NCI-H748 treated with DMSO at 0.1 percent for 48 hours (cell line): ENCODE data around the gene ZFC3H1.
"Not testable (repeated sequence)": the region's sequence is repeated elsewhere in the genome, so short reads cannot be mapped to it uniquely, and the experiment has no call there.

ENCODE experiments used
- DNase-seq: peaks from one replicate; lab custom pipeline; 2025; lab: John Stamatoyannopoulos, UW

ZFC3H1 gene, protein sequence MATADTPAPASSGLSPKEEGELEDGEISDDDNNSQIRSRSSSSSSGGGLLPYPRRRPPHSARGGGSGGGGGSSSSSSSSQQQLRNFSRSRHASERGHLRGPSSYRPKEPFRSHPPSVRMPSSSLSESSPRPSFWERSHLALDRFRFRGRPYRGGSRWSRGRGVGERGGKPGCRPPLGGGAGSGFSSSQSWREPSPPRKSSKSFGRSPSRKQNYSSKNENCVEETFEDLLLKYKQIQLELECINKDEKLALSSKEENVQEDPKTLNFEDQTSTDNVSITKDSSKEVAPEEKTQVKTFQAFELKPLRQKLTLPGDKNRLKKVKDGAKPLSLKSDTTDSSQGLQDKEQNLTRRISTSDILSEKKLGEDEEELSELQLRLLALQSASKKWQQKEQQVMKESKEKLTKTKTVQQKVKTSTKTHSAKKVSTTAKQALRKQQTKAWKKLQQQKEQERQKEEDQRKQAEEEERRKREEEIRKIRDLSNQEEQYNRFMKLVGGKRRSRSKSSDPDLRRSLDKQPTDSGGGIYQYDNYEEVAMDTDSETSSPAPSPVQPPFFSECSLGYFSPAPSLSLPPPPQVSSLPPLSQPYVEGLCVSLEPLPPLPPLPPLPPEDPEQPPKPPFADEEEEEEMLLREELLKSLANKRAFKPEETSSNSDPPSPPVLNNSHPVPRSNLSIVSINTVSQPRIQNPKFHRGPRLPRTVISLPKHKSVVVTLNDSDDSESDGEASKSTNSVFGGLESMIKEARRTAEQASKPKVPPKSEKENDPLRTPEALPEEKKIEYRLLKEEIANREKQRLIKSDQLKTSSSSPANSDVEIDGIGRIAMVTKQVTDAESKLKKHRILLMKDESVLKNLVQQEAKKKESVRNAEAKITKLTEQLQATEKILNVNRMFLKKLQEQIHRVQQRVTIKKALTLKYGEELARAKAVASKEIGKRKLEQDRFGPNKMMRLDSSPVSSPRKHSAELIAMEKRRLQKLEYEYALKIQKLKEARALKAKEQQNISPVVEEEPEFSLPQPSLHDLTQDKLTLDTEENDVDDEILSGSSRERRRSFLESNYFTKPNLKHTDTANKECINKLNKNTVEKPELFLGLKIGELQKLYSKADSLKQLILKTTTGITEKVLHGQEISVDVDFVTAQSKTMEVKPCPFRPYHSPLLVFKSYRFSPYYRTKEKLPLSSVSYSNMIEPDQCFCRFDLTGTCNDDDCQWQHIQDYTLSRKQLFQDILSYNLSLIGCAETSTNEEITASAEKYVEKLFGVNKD (N-terminal part only)

DNA sequence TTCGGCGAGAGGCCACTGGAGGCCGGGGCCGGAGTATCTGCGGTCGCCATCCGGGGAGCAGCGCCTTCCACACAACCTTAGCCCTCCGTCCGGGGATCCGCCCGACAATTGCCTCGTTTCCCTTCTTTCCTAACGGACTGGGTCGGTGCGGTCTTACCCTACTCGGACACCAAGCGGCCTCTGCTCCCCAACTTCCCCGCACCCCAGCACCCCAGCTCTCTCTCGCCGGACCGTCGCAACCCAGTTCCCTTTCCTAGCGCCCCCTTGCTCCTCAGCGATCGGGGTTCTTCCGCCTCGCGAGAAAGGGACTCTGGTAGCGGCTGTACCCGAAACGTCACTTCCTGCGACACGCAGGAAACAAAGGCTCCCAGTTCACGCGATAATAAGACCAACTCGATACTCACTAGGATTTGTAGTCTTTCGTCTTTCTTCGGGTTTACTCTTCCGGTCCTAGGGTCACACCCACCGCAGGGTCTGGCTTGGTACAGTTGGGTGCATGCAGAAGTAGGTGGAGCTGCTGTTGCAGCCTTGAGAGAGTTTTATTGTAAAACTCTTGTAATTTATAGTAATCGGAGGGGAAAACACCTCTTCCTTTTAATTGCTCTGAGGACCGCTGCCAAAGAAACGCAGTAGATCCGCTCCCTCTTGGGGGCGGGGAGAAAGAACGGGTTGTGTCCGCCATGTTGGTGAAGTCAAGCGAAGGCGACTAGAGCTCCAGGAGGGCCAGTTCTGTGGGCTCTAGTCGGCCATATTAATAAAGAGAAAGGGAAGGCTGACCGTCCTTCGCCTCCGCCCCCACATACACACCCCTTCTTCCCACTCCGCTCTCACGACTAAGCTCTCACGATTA, at the start of gene ZFC3H1, which contains the start of gene THAP2:
Gene ZFC3H1 (minus strand): TSS at position 288 of the 850 bp plus-strand sequence. CDS start 238 bp downstream, at position 50.
Gene THAP2 (plus strand): TSS at position 741 of the 850 bp plus-strand sequence. CDS start 209 bp downstream, outside the sequence.
- peak; percentile 99 for DNase-seq

DNA sequence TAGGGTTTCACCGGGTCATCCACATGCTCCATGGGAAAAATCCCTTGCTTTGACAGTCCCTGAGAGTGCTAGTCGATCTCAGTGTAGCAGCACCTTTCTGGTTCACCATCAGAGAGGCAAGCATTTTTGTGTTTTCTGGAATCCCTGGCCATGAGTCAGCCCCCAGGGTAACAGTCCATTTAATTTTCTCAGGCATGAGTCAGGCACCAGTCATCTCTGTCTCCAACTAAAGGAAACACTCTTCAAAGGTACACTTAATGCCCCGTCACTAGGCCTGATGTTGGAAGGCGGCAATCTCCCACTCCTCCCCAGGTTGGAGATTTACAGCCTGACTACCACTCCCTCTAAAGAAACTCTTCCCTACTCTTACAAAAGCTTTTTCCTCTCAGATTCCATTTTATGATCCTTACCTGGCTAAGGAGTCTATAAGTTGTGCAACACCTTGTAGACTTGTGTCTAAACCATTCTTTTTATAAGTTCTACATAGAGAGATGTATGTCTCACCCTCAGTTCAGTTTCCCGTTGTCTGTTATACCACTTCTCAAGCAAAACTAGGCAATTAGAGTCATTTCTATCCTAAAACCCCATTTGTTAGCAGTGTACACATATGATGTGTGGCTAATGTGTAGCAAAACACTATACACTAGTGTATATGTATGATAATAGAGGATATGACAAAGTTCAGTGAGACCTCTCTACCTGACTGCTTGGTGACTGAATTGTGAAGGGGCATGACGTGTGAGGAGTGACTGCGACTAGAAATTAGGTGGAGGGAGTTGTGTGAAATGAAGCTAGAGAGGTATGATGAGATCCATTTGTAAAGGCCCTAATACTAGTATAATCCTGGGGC, 46.9 kb upstream of the ZFC3H1 start:
- no peak for DNase-seq

DNA sequence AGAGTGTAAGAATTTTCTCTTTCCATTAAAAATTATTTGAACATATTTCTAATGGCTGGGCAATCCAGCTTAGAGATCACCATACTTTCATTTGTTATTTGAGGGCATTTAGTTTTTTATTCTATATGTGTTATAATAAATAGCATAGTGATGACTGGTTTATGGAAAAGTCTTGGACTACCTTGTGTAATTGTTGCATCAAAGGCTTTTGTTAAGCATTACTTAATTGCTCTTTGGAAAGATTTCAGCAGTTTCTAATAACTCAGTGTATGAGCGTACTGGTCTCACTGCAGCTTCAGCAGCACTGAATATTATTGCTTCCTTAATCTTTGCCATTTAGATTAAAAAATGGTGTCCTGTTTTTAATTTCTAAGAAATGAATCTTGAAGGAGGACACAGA, 45.0 kb upstream of the ZFC3H1 start:
- DNase-seq = no peak

DNA sequence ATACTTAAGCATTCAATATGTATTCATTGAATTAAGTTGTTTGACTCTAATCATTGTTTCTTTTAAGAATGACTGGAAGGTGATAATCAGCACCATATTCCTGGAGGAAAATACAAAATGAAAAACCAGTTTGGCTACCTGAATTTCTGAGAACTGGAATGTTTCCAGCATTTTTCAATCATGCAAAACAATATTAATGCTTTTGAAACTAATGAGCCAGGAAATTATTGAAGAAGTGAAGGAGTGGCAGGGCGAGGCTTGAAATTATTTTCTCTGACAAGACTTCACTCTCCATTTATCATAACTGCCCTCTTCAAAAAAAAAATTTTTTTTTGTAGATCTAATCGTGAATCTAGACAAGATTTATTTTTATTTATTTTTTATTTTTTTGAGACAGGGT, 41.3 kb upstream of the ZFC3H1 start:
- no peak for DNase-seq

DNA sequence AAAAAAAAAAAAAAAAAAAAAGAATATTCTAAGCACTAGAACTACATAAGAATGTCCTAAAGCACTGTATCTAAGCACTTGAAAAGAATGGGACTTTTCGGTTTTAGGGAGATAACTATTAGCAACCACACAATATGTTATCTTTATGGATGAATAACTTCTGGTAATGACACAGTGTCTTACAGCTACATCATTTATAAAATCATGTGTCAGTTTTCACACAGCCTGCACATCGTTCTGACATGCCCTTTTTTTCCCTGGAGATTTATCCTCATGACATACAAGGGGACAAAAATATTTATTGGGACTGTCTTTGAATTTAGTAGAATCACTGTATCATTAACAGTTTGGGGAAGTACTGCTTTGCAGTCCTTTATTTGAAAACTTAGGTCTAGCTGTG, 39.6 kb upstream of the ZFC3H1 start:
- DNase-seq = no peak

DNA sequence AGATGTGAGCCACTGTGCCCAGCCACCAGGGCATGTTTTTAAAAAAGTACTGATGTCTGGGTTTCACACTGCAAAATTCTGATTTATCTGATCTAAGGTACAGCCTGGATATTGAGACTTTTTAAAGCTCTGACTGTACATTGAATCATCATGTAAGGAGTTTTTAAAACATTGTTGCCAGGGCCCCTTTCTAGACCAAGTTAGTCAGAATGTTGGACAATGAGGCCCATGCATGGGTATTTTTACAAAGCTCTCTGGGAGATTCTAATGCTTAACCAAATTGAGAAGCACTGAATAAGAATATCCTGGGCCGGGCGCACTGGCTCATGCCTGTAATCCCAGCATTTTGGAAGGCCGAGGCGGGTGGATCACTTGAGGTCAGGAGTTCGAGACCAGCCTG, 38.9 kb upstream of the ZFC3H1 start:
- DNase-seq = no peak

DNA sequence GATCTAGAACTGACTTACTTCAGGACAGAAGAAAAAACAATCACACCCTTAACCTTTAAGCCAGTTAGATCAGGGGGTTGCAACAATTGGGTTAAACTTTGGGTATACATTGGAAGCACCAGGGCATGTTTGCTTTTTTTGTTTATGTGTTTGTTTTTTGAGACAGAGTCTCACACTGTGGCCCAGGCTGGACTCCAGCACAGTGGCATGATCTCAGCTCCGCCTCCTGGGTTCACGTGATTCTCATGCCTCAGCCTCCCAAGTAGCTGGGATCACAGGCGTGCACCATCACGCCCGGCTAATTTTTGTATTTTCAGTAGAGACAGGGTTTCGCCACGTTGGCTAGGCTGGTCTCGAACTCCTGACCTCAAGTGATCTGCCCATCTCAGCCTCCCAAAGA, 38.5 kb upstream of the ZFC3H1 start:
- DNase-seq = not testable (repeated sequence)

DNA sequence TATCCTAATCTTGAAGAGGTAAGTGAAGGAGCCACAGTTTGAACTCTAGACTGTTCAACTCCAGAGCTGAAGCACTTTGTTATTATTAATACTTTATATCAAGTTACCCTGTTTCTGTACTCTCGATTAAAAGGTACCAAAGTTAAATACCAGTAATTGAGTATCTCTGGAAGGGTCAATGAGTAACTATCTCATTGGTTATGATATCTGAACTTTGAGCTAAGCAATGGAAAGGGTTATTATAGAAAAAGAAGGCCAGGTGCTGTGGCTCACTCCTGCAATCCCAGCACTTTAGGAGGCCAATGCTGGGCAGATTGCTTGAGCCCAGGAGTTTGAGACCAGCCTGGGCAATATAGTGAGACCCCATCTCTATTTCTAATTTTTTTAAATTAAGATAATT, 32.1 kb upstream of the ZFC3H1 start:
- no peak for DNase-seq

DNA sequence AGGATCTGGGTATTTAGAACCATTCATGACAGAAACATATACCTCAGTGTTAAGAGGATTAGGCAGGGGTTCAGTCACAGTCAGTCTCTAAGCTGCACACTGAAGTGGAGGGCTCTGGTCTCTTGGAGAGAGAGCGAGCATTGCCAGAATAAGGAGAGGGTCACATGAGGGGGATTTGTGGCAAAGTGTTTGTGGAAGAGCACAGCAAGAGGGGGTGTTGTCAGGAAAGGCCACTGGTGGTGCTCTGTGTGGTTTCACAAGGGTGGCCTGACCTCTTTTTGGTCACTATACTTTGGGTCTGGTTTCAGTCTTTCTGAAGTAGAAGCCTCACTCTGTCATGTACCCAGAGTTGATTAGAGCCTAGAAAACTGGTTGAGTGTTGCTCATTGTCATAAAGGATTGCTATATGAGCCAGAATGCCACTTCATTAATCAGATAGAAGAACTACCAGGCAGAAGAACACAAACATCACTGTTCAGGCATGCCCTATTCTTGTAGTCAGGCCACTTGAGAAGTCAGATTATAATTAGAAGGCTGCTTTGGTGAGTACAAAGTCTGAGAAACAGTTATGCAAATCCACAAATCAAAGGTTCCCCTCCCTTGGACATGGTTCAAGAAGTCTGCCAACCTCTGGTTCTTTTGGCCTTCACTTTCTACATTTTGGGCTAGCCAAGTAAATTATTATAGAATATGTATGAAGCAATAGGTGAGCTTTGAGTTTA, 30.6 kb upstream of the ZFC3H1 start:
- DNase-seq = no peak

DNA sequence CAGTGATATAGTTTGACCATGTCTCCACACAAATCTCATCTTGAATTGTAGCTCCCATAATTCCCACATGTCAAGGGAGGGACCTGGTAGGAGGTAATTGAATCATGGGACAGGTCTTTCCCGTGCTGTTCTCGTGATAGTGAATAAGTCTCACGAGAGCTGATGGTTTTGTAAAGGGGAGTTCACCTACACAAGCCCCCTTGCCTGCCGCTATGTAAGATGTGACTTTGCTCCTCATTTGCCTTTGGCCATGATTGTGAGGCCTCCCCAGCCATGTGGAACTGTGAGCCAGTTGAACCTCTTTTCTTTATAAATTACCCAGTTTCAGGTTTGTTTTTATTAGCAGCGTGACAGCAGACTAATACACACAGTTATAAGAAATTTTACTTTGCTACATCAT, 30.0 kb upstream of the ZFC3H1 start:
- not testable (repeated sequence) for DNase-seq

DNA sequence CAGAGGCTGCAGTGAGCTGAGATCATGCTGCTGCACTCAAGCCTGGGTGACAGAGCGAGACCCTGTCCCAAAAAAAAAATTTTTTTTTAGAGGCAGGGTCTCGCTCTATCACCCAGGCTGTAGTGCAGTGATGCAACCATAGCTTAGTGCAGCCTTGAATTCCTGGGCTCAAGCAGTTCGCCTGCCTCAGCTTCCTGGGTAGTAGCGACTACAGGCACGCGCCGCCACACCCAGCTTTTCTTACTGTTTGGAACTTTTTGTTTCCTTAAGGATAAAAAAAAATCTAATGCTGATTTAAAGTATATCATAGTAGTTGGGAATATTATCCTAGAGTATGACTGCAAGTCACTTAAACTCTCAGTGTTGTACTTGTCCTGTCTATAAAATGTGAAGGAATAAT, 29.5 kb upstream of the ZFC3H1 start:
- DNase-seq = no peak

DNA sequence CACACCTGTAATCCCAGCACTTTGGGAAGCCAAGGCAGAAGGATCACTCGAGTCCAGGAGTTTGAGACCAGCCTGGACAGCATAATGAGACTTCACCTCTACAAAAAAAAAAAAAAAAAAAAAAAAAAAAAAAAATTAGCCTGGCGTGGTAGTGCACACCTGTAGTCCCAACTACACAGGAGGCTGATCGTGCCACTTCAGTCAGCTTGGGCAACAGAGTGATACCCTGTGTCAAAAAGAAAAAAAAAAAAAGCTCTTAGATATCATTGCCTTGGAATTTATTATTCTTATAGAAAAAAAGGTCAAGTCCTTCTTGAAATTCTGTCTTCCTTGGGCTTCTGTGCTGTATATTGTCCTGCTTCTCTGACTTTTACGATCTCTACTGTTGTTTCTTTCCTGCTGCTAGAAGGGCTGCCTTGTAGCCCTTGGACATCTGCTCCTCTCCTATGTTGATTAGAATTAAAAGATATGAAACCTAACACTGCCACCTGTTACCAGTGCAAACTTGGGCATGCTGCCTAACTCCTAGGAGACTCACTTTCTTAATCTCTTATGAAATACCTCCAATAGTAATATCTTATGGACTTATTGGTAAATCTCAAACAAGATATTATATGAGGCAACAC, 28.0 kb upstream of the ZFC3H1 start:
- no peak for DNase-seq

DNA sequence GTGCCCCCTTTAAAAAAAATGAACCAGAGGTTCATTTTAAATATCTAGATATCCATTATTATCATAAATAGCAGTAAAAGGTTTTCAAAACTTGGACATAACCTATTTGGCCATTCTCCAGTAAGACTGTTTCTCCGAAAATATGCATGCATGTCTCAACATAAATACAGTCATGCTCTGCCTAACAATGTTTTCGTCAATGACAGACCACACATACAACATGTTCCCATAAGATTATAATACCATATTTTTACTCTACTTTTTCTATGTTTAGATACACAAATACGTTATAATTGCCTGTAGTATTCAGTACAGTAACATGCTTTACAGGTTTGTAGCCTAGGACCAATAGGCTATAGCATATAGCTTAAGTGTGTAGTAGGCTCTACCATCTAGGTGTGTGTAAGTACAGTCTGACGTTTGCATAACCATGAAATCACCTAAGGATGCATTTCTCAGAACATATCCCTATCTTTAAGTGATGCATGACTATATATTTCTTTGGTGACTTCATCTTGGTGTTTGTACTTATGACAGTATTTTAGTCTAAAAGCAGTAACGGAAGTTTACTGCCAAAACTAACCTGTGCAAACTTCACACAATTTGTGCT, 25.4 kb upstream of the ZFC3H1 start:
- DNase-seq = no peak

DNA sequence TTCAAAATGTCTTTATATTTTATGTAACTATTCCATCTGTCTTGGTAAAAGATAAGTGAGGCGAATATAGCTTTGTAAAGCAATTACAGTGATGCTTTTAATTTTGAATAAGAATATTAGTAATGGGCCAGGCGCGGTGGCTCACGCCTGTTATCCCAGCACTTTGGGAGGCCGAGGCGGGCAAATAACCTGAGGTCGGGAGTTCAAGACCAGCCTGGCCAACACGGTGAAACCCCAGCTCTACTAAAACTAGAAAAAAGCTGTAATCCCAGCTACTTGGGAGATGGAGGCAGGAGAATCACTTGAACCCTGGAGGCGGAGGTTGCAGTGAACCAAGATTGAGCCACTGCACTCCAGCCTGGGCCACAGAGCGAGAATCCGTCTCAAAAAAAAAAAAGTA, 23.5 kb upstream of the ZFC3H1 start:
- DNase-seq = not testable (repeated sequence)

DNA sequence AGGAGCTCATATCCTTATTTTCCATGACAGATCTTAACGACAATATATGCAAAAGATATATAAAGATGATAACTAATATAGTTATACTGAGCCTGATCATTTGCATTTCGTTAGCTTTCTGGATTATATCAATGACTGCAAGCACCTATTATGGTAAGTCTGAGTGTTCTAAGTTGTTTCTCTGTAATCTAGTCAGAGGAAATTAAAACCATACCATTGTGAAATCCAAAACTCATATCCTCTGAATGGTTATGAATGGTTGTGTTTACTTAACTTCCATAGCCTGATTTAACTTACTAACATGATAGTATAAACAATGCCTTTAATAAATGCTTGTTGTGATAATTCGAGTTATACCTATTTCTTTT, 23.0 kb upstream of the ZFC3H1 start:
- DNase-seq = peak; percentile 23

DNA sequence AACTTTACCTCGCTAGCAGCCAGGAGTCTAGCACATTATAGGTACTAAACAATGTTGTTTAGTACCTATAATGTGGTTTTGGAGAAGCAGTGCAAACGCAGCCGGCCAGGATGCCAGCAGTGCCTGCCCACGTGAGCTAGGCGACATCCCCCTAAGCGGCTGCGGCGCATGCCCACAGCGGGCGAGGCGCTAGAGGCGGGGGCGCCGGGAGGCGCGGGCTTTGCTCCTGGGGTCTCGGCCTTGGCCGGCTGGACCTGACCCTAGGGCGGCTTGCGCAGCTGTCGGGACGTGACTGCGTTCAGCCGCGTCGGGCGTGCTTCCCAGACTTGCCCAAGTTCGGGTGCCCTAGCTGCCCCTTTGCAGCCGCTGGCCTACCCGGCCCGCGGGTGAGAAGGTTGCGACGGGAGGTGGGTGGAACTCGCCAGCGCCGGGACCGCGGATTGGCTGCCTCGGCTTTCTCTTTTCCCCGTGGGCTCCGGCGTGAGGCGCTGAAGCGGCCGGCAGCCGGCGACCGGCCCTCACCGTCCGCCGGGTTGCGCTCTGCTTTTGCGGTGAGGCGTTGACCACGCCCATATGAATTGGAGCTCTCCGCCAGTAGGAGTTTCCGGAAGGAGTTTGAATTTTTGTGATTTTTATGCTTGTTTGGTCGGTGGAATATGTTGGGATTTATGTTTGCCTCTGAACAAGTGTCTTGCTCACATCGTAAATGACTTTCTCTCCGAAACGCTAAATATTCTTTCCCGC, 22.4 kb upstream of the ZFC3H1 start, which contains the start of gene TMEM19:
Gene TMEM19 (plus strand): TSS at position 169 of the 744 bp plus-strand sequence. CDS start 599 bp downstream, outside the sequence.
- DNase-seq = peak; percentile 80

DNA sequence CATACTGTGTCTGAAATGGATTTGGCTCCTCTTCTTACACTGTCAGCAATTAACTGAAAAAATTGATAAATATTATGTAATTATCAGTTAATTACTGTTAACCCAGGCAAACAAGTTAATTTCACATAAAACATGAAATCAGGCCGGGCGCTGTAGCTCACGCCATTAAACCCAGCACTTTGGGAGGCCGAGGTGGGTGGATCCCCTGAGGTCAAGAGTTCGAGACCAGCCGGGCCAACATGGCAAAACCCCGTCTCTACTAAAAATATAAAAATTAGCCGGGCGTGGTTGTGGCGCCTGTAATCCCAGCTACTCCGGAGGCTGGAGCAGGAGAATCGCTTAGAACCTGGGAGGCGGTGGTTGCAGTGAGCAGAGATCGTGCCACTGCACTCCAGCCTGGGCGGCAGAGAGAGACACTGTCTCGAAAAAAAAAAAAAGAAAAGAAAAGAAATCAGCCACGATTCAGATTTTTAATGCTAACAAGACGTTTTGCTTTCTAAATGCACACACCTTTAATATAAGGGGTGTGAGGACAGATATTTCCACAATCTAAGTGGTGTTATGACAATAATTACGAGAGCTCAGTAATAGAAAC, 21.8 kb upstream of the ZFC3H1 start:
- no peak for DNase-seq
